Cerebellar cortex (tissue), 1 donor: ENCODE results near the gene ME3.
"Not testable (repeated sequence)": the region's sequence is repeated elsewhere in the genome, so short reads cannot be mapped to it uniquely, and the experiment has no call there.

Experiments used
- DNase-seq: peaks from one replicate; pipeline ENCODE4 v3.0.0-alpha.2; 2015; ENCODE audit warnings: low spot score

ME3 gene

DNA sequence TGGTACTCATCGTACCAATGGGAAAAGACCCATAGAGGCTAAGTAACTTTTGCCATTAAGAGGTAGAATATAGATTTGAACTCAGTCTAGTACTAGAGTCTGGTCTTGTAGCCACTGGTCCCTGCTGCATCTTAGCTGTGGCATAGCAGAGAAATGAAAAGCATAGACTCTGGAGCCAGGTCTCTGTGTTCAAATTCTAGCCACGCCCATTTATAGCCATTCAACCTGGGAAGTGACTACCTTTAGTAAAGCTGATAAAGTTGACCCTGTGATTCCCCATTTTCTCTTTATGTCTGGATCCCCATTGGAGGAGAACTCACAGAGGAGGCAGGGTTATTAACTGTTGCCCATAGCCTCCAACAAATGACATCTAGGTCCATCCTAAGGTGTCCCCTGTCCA, 113.6 kb downstream of the ME3 start:
- DNase-seq, result no peak

DNA sequence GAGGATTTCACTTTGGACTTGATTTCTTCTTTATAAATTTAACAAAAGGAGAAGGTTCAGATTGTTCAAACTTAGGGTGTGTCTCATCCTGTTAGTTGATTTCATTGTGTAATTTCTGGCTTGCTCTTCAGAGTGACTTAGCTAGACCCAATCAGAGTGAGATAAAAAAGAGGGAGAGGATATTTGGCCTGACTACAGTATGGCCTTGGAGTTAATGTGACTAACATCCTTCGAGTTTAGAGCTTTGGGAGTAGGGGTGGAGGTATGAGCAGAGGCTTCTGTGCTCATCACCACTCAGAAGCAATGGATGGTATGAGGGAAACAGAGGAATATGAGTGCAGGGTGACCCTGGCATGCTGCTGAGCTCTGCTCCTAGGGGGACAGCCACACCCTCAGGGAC, 114.2 kb downstream of the ME3 start:
- no peak for DNase-seq

DNA sequence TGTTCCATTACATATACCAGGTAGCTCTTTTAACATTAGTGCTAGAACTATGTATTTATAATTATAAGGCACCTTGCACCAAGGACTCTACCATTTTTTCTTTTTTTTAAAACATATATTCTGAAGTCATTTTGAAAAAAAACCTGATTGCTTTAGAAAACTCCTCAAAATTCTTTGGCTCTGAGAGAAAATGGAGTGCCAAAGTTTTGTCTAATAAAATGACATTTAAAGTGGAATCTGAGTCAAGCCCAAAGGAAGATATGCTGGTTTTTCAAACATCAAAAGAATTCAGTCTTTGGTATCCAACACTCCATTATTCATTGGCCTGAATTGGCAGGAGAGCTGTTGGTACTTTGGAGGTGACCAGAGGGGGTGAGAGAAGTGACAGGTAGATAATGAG, 116.5 kb downstream of the ME3 start:
- no peak for DNase-seq

DNA sequence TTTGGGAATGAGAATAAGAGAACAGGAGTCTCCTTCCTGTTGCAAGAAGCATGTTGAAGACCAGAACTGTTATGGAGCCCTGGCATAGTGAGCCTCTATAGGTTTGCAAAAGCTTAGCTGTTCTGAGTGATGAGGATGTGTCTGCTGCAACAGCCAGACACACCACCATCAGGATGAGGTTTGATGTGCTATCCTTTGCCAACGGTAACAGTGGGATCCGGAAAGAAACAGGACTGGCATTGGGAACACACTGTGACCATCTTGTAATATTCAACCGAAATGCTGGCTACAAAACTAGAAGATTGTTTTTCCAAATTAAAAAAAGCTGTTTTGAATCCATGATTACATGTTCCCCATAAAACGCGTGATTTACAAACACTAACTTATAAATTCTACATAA, 117.0 kb downstream of the ME3 start:
- peak; percentile 44 for DNase-seq

DNA sequence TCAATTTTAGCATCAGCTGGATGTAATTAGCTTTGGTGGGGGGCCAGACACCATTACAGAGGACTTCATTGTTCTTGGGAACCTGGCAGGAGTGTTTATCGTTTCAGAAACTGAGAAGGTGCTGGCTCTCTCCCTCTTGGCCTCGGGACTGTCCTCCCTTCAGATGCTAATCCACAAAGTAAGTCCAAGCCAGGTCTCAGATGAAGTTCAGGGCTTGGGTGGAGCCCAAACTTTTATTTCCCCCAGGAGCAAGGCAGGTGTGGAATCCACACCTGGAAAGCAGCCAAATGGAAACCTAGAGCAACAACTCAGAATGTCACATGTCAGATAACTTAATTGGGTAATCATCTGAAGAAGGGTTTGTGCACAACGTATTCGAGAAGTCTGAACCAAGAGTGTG, 119.2 kb downstream of the ME3 start:
- DNase-seq, result no peak

DNA sequence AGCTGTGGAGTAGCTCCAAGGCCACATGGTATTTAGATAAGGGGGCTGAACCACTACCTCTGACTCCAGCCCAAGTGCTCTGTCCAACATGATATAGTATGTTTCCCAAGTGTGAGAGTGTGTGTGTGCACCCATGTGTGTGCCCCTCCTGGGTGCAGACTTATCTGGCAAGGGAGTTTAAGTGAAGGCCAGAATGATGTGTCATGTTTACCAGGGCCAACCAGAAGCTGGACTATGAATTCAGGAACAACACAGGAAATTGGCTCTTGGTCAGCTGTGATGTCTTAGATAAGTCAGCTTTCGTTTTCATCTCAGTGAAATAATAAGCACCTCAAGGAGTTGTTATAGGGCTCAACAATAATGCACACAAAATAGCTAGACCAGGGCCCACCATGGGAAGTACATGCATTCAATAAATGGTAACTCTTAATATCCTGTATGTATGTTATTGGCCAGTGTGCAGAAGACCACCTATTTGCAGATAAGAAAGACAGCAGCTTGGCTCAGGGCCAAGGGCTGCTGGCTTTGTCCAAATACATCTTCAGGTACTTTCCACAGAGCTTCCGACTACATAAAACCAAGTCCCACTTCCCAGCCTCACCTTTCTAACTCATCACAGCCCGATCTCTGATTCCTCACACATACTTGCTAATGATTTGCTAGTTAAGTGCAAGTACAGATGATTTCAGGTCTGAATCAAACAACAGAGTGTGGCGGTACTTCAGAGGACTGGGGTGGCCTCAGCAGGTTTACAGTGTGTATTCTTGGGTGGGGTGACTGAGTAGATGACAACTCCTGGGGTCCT, 120.9 kb downstream of the ME3 start:
- DNase-seq, result peak; percentile 18

DNA sequence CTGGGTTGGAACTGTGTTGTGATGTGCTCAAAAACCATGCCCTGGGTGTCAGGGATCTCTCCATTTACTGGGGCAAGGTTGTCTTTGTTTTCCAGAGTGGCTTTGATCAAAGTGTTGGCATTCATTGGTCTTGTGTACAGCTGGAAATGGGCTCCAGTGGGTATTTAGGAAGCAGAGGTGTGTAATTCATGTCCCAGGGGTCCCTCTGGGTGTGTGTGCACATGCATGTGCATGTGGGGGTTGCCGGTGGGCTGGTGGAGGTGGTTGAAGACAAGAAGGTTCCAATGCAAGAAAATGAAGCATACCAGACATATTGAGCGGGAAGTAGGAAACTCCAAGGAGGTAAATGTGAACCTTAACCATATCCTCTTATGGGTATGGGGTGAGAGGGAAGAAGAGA, 121.7 kb downstream of the ME3 start:
- no peak for DNase-seq

DNA sequence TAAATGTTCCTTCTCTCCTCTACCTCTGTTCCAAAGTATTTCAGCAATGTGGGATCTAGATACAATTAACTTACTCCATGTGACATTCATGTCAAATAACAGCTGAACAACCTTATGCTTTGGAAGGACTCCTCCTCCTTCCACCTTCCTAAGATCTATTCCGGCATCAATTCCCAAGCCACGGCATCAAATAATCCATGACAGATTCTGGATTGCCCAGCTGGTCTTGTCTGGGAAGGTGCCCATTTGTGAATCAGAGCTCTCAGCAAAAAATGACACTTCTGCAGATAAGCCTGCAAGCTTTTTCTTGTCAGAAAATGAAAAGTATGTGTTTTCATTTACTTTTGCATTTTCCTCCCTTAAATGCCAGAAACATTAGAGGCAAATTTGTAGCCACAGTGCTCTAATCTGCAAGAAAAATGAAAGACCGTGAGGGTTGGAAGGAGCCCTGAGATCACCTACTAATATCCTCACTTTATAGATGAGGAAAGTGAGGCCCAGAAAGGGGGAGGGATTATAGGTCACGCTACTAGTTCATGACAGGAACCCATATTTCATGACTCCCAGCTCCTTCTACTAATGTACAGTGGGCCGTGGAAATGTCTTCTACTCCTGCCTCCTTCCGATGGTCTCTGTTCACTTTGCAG, 124.0 kb downstream of the ME3 start:
- peak; percentile 67 for DNase-seq

DNA sequence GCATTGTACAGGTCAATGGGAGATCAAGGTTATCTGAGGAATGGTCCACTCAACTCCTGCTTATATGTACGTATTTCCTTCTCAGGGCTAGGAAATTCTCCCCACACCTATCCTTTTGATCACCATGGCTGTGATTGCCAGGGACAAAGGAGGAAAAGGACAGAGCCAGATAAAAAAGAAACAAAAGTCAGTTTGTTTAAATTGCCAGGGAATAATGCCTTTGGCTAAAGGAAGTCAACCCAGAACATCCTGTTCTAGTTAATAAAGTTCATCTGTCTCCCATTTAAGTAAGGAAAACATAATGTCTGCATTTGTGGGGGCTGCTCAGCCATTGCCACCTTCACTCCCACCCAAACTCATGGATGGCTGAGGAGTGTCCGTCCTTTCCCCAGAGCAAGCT, 124.7 kb downstream of the ME3 start:
- no peak for DNase-seq

DNA sequence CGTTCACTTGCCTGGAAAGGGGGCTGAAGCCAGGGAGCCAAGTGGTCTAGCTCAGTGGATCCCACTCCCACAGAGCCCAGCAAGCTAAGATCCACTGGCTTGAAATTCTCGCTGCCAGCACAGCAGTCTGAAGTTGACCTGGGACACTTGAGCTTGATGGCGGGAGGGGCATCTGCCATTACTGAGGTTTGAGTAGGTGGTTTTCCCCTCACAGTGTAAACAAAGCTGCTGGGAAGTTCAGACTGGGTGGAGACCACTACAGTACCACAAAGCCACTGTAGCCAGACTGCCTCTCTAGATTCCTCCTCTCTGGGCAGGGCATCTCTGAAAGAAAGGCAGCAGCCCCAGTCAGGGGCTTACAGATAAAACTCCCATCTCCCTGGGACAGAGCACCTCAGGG, 131.1 kb downstream of the ME3 start:
- DNase-seq, result not testable (repeated sequence)

DNA sequence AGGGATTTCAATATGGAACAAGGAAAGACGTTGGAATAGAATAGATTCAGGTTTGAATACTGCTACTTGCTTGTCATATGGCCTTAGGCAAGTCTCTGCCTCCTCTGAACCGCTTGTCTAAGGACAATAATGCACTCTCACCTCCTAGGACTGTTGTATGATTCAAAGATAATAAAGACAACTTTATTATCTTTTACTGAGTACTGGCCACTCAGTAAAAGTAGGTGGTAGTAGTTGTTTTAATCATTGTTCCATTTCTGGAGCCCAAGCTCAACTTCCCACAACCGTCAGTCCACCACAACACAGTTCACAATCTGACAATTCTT, 134.2 kb downstream of the ME3 start:
- no peak for DNase-seq

DNA sequence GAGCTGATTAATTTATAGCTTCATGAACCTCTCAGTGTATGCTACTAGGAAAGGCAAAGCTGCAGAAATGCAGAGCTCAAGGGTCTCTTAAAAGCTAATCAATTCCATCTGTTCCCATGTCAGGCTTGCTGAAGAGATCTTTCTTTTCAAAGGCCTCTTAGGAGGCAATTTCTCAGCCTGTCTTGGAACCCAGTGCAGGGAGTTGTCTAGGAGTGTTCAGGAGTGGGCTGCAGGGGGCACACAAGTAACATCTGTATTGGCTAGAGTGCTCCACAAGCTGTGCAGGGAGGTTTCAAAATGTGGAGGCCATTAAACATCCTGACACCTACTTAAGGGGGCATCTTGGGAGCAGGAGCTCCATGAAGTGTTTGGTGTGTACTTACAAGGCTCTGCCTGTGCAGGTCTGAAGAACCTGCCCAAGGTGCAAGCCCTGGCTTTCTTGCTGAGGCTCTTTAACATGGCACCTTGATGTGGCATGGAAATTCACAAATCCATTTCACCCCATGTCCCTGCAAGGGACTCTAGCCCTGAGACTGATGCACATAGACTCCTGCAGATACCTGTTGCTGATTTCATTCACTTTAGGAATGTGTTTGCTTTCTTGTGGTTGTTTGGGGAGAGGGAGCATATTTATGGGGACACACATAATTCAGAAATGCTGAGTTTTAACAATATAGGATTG, 134.7 kb downstream of the ME3 start:
- DNase-seq, result no peak

DNA sequence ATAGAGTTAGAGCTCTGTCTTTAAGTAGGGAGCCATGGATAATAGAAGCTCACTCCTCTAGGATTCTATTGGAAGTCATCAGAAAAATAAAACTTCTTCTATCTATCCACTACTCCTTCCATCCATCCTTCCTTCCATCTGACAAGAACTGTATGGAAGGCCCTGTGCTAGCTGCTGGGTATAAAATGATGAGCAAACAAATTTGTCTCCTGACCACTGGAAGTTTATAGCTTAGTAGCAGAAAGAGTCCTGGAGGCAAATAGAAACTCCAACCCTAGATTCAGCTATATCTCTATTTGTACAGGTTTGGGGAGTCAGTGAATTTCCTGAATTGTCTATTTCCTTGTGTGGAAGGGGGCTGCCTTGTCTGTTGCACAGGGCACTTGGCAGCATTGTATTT, 136.6 kb downstream of the ME3 start:
- DNase-seq, result no peak

DNA sequence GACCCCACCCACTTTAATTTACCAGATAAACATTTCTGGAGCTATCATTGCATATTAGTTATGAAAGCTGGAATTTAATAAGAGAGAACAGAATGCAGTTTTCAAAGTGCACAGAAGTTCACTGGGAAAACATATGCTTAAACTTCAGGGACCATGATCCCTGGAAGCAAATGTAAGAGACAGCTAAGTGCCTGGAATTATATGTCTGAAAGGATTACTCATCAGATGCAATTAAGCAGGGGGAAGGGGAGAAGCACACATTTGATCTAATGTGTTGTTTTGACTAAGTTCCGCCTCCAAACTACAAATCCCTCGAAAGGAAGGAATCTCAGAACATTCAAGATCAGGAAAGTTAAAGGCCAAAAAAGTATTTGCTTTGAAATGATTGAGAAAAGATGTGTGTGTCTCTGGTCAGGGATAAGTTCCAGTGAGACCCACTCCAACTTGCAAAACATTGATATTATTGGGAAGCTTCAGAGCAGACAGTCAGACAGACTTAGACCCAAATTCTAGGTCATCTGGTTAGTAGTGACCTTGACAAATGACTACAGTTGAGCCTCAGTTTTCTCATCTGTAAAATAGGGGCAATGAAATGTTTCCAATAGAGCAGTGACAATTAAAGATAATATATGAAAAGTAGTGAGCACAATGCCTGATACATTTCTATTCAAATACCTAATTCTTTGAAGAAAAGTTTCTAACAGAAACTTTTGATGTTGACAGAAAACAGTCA, 147.6 kb downstream of the ME3 start:
- DNase-seq, result no peak

DNA sequence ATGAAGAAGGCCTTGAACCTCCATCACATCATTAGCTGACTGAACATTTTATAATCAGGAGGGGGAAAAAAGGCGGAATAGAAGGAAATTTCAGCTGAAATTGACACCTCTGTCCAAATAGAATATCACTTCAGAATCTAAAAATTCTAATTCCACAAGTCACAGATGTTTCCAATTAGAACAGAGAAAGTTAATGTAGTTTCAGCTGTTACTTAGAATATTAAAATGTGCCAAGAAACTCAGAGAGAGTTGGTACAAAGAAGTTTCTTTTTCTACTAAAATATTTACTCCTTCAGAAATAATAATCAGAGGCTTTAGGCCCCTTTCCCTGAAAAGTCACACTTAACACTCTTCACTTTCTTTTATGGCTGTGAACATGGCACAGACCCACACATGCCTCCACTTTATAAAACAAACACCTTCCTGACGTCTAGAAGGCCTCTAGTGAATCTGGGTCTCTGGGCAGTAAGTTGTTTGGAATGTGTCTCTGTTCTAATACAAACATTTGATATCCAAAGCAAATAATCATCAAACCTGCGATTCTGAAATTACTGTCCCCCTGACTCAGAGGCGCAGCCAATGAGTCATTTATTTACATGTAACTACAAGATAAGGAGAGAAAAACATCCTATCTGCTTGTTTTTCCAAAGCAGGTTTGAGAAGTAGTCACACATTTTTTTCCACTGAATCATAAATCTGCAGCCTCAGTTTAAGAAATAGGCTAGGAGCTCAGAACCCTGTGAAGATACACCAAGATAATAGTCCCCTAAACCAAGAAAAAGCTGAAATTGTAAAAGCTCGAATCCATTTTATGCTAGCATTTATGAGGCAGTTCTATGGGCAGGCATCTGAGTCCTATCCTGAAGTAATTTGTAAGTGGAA, 148.4 kb downstream of the ME3 start:
- DNase-seq, result no peak

DNA sequence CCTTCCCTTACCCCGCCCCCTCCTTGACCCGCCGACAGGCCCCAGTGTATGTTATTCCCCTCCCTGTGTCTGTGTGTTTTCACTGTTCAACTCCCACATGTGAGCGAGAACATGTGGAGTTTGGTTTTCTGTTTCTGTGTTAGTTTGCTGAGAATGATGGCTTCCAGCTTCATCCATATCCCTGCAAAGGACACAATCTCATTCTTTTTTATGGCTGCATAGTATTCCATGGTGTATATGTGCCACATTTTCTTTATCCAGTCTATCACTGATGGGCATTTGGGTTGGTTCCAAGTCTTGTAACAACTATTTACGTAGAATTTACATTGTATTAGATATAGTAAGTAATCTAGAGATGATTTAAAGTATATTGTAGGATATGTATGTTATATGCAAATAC, 149.9 kb downstream of the ME3 start:
- DNase-seq, result not testable (repeated sequence)

DNA sequence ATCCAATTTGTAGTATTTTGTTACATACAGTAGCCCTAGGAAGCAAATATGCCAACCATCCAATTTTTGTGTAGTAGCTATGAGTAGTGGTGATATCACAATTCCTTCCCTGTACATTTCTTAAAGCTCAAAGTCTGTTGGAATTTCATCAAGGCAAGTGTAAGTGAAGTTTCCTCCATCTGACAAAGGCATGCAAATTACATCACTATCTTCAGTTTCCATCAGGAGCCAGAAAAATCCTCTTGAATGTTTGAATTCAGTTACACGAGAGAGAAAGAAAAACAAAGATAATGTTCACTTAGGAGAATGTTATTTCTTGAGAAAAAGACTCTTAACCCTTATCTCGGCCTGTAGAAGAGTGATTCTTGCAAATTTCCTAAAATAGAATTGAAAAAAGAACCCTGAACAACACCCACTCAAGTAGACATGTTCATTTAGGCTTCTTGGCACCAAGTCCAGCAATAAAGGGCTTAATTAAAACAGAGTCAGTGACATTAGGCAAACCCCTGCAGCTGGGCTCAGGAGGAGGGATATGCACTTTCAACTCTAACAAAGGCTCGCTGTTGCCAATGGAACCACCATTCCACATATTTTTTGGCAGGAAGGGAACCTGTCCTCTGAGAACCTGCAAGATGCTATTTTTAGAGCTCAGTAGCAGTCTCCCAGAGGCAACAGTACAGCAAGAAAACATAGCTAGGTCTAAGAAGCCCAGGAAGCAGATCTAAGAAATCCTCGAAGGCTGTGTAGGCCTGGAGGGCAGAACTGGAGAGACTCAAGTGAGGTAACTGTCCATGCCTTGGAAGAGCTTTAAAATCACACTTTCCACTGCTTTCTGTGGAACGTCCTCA, 153.1 kb downstream of the ME3 start:
- peak; percentile 65 for DNase-seq

DNA sequence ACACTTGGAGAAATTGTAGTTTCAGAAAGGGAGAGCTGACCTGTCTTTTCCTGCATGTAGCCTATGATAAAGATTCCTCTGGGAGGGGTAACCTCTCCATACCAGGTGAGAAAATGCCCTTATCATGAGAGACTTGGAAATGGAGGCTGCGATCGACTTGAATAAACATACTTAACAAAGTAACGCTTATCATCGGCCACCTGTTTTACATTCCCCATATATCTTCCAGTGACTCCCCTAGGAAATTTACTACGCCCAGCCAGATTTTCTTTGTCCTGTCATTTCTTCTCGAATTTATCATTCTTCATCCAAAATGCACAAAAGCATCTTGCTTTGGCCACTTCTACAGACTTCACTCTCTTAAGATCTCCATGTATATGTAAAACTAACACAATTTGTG, 154.2 kb downstream of the ME3 start:
- no peak for DNase-seq

DNA sequence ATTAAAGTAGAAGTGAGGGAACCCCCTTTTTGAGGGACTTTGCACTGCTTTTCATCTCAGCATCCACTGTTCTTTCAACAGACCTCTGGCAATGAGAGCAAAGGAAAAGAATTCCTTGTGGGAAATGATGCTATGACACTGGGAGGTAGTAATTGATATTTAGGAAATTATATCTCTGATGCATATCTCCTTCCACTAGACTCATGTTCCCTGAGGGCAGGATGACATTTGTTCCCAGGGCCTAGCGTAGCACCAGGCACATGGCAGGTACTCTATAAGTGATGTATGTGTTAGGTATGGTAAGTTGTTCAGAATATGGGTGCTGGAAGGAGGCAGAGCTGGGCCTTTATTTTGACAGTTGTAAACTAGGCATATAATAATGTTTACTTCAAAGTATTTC, 154.9 kb downstream of the ME3 start:
- DNase-seq, result no peak

DNA sequence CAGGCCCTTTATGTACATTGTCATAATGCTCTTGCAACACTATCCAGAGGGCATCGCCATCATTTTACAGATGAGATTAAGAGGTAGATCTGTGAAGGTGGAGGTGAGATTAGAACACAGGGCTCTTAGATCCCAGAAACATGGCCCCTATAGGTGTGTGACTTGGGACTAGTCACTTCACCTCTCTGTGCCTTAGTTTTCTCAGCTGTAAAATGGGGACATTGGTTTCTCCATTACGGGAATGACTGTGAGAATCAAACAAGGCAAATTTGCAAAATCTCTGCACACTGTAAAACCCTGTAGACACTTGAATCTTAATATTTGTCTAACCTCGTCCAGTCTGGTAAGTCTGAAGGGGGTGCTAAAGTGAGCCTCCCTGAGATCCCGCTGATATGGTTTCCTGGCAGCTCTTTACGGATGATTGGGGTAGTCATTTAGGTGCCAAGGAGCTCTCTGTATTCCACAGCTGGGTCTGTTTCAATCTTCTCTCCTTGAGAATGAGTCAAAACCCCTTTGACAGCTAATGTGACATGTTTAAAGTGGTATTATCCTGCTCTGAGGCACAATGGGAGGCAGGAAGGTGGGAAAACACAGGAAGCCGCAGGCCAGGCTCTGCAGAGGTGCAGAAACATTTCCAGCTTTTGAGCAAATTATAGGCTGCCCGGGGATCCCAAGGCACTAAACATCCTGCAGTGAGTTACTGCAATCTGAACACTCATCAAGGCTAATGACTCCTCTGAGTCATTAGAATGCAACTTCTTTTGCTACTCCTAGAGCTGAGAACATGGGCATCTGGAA, 156.9 kb downstream of the ME3 start:
- DNase-seq, result peak; percentile 49
